Neutrophil (primary cell): ENCODE results near the gene GRIN2A.

Experiments
- H3K27ac ChIP-seq: fragments of 200-600 bp; sonication (generic); 2 replicates; pipeline ENCODE4 v1.5.1; 2016; ENCODE audit warnings: mild to moderate bottlenecking, moderate library complexity
- H3K27me3 ChIP-seq: fragments of 200-600 bp; sonication (generic); 2 replicates; pipeline ENCODE4 v1.6.0; 2016; ENCODE audit warnings: mild to moderate bottlenecking
- H3K36me3 ChIP-seq: fragments of 200-600 bp; sonication (generic); 2 replicates; pipeline ENCODE4 v1.5.1; 2017
- H3K4me1 ChIP-seq, 2 experiments: fragments of 200-600 bp in 1 of 2; sonication (generic) in 1 of 2; 1 replicate in 1 of 2; 2 replicates in 1 of 2; pipeline versions ENCODE4 v1.5.1 to v1.6.1; 2013 to 2016; ENCODE audit warnings: low read depth in 1 of 2, low read length in 1 of 2, mild to moderate bottlenecking in 1 of 2, moderate library complexity in 1 of 2; ENCODE audit not compliant: control insufficient read depth in 1 of 2, insufficient read depth in 1 of 2
- H3K4me3 ChIP-seq, 2 experiments: fragments of 200-600 bp in 1 of 2; sonication (generic) in 1 of 2; 1 replicate in 1 of 2; 2 replicates in 1 of 2; pipeline ENCODE4 v1.5.1; 2013 to 2016; ENCODE audit warnings: low read depth in 1 of 2, low read length in 1 of 2, mild to moderate bottlenecking in 1 of 2, moderate library complexity in 1 of 2
- H3K9me3 ChIP-seq: fragments of 200-600 bp; sonication (generic); 2 replicates; pipeline ENCODE4 v1.5.1; 2016
- TF ChIP-seq, protein P1 (sequence below): fragments of 200-600 bp; sonication (generic); IDR thresholded peaks from 2 replicates; pipeline ENCODE4 v1.5.1; 2016; ENCODE audit warnings: antibody characterized with exemption

Gene GRIN2A

GRCh38 chr16:10181196-10182162 is 749 bp downstream of the GRIN2A start:
- no peaks in the 10 kb centered on the region for H3K9me3 ChIP-seq
- H3K4me3 ChIP-seq = no peak overlapping the region
- no peaks in the 10 kb centered on the region for H3K4me1 ChIP-seq
- H3K36me3 ChIP-seq = no peaks in the 10 kb centered on the region
- TF ChIP-seq, protein P1, sequence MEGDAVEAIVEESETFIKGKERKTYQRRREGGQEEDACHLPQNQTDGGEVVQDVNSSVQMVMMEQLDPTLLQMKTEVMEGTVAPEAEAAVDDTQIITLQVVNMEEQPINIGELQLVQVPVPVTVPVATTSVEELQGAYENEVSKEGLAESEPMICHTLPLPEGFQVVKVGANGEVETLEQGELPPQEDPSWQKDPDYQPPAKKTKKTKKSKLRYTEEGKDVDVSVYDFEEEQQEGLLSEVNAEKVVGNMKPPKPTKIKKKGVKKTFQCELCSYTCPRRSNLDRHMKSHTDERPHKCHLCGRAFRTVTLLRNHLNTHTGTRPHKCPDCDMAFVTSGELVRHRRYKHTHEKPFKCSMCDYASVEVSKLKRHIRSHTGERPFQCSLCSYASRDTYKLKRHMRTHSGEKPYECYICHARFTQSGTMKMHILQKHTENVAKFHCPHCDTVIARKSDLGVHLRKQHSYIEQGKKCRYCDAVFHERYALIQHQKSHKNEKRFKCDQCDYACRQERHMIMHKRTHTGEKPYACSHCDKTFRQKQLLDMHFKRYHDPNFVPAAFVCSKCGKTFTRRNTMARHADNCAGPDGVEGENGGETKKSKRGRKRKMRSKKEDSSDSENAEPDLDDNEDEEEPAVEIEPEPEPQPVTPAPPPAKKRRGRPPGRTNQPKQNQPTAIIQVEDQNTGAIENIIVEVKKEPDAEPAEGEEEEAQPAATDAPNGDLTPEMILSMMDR = no peak
- H3K27ac ChIP-seq = no peak overlapping the region
- H3K27me3 ChIP-seq = peaks cover 90% of the 10 kb centered on the region

DNA sequence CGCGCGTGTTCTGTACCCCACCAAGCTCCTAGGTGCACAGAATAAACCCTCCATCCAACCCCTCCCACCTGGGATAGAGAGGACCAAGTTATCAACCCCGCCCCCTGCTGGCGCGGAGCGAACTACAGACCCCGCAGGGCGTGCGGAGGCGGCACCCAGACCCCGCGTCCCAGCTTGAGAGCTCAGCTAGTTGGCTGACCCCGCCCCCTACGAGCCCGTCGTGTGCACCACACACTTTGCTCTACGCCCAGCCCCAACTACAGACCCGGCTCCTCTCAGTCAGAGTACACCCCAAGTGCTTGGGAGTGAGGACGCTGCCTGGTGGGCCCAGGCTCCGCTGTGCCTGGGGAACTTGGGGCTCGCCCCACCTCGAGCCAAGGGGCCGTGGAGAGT is 1.5 kb downstream of the GRIN2A start:
- Histone ChIP-seq H3K27ac (no peak overlapping the region), H3K27me3 (peaks cover 83% of the 10 kb centered on the region), H3K4me3 (no peak overlapping the region), H3K9me3 (no peaks in the 10 kb centered on the region), H3K36me3 (no peaks in the 10 kb centered on the region), H3K4me1 (no peaks in the 10 kb centered on the region)
- TF ChIP-seq, protein P1 = no peak

DNA sequence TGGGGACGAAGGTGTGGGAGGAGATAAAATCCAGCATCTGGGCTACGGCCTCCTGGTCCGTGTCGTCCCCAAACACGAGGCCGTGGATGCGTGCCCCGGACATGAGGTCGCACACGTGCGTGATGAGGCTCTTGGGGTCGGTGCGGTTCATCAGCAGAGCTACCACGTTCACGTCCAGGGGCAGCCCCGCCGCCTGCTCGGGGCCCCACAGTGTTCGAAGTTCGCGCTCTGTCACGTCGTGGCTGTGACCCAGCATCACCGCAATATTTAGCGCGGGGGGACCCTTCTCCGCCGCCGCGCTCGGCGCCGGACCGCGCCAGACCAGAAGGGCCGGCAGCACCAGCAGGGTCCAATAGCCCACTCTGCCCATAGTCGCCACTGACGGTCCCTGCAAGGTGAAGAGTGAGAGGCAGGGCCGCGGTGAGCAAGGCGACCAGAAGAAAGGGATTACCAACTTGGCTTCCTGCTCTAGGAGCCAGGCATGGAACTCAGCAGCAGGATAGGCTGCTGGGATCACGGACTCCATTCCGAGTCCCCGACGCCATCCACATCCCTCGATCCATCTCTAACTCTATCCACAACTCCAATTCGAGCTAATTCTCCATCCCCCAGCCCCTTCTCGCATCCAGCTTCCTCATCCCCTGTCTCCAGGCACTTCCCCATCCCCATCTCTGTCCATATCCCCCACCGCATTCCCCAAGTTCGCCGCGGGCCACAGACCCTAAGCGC is 2.0 kb downstream of the GRIN2A start:
- TF ChIP-seq, protein P1 = no peak
- no peaks in the 10 kb centered on the region for H3K9me3 ChIP-seq
- no peaks in the 10 kb centered on the region for H3K36me3 ChIP-seq
- no peak overlapping the region for H3K4me3 ChIP-seq
- H3K27ac ChIP-seq = no peak overlapping the region
- peaks cover 77% of the 10 kb centered on the region for H3K27me3 ChIP-seq
- H3K4me1 ChIP-seq = no peaks in the 10 kb centered on the region

DNA sequence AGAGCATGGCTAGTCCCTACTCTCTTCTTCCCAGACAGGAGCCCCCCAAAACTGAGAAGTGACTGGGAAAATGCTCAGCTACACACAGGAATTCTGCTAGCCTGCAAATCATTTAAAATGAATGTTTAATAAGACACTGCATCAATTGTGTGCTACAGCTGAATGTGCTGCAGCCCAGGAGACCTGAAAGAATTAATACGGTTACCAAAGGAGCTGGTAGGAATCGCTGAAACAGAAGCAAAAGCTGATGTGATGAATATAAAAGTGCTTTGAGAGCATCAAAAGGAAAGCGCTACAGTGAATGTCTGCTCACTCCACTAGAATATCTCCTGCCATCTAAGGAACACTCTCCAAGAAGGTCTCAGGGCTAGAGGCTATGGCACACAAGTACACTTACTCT is 3.7 kb downstream of the GRIN2A start:
- TF ChIP-seq, protein P1 = no peak
- peaks cover 60% of the 10 kb centered on the region for H3K27me3 ChIP-seq
- H3K9me3 ChIP-seq = no peaks in the 10 kb centered on the region
- H3K4me1 ChIP-seq = no peaks in the 10 kb centered on the region
- no peak overlapping the region for H3K27ac ChIP-seq
- no peak overlapping the region for H3K4me3 ChIP-seq
- no peaks in the 10 kb centered on the region for H3K36me3 ChIP-seq

- H3K36me3 ChIP-seq = no peaks in the 10 kb centered on the region
- TF ChIP-seq, protein P1 = no peak
- H3K27ac ChIP-seq = no peak overlapping the region
- no peaks in the 10 kb centered on the region for H3K4me1 ChIP-seq
- H3K4me3 ChIP-seq = no peak overlapping the region
- H3K27me3 ChIP-seq = peaks cover 56% of the 10 kb centered on the region
- H3K9me3 ChIP-seq = no peaks in the 10 kb centered on the region
Measured at GRCh38 chr16:10178080-10178479, 4.1 kb downstream of the GRIN2A start.
